ENCODE results near the gene VAV3. TPM values are rescaled to one million over a fixed set of nuclear protein-coding genes. Genes with fewer than 3 reads are reported as not detected.

The VAV3 gene
- total and polyA plus RNA-seq, 2 of the 8 experiments (the other 6 are each of a cell fraction or from before 2014, with no cell fraction given) = 2.9 to 7.9 TPM

DNA sequence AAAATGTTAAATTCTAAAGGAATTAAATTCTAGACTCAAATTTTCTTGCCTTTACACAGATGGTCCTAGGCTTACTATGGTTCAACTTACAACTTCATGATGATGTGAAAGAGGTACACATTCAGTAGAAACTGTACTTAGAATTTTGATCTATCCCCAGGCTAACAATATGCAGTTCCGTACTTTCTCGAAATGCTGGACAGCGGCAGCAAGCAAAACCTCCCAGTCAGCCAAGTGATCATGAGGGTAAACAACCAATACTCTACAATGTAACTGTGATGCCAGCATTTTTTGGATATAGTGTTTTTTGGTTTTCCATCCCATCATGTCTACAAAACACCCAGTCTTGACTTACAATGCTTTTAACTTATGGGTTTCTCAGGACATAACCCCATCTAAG lies 25.7 kb downstream of the VAV3 start:
- no peak overlapping the region for H2BK120ac ChIP-seq (replicated peaks; ENCODE audit: low read depth, low read length)
- no peak overlapping the region for H3K18ac ChIP-seq (ENCODE audit: extremely low read depth, low read length)
- DNase-seq (ENCODE audit: low read depth in 1 of 2, low spot score in 2 of 2) = no peak
- WGBS, 2 experiments (ENCODE audit: extremely low coverage in 1 of 2, insufficient coverage in 1 of 2, insufficient read length in 1 of 2, insufficient replicate concordance in 2 of 2, low coverage in 1 of 2, low lambda C conversion rate in 2 of 2, missing lambda C conversion rate in 1 of 2) = 87% methylated on average over 3 of the region's 3 CpGs; no CpG with 5 or more reads in 1 of the 2 experiments
- no peak overlapping the region for H3K9ac ChIP-seq (replicated peaks in 1 of 4; ENCODE audit: extremely low read depth in 1 of 4, low read depth in 3 of 4, low read length in 3 of 4)
- H3K14ac ChIP-seq (ENCODE audit: insufficient read length) = no peak overlapping the region
- H2AFZ ChIP-seq (ENCODE audit: low read length) = no peak overlapping the region
- no peak for FAIRE-seq
- POLR2A ChIA-PET (ENCODE audit: partially characterized antibody) = no interaction called here
- H3K56ac ChIP-seq (replicated peaks; ENCODE audit: insufficient read length, low read depth, low read length) = no peak overlapping the region
- CTCF ChIA-PET (ENCODE audit: partially characterized antibody) = no interaction called here
- H2BK5ac ChIP-seq (ENCODE audit: low read depth, low read length) = no peak overlapping the region
- no peak overlapping the region for H2BK12ac ChIP-seq (ENCODE audit: low read depth, low read length)
- no peaks in the 10 kb centered on the region for H3K23me2 ChIP-seq (ENCODE audit: low read depth, low read length)
- peaks cover 2 to 14% (median 8%) of the 10 kb centered on the region in 4 experiments; a peak in 6 of 7 replicates for H3K4me1 ChIP-seq (replicated peaks in 1 of 4; ENCODE audit: control insufficient read depth in 3 of 4, insufficient read depth in 4 of 4, low read length in 3 of 4)
- no peak overlapping the region for H3K4me3 ChIP-seq (ENCODE audit: extremely low read depth in 1 of 4, insufficient read depth in 2 of 4, low read depth in 3 of 4, low read length in 4 of 4)
- H4K5ac ChIP-seq (ENCODE audit: insufficient read length, low read depth, low read length) = no peak overlapping the region
- no peaks in the 10 kb centered on the region for H3K9me3 ChIP-seq (ENCODE audit: insufficient read depth in 2 of 2, low read depth in 1 of 2, low read length in 1 of 2)
- no peak overlapping the region for H2BK15ac ChIP-seq (ENCODE audit: low read length)
- no peaks in the 10 kb centered on the region for H3K79me1 ChIP-seq (ENCODE audit: low read depth, low read length)
- H3K79me2 ChIP-seq (ENCODE audit: control insufficient read depth in 1 of 2, insufficient read depth in 2 of 2, low read length in 2 of 2) = no peaks in the 10 kb centered on the region; a peak in 1 of 4 replicates
- TF ChIP-seq BACH1 (IDR thresholded peaks at IDR 0.05; ENCODE audit: low read length) (no peak), HDAC6 (IDR thresholded peaks at IDR 0.05; ENCODE audit: low read depth, low read length) (no peak), CTBP2 (IDR thresholded peaks at IDR 0.05; ENCODE audit: borderline replicate concordance, insufficient read depth, insufficient read length, low read length) (no peak), JUND (IDR thresholded peaks at IDR 0.05; ENCODE audit: low read length) (no peak), TEAD4 (IDR thresholded peaks at IDR 0.05; ENCODE audit: low read depth, low read length) (no peak)
- no peak overlapping the region for H3K23ac ChIP-seq (ENCODE audit: insufficient read length)
- H4K91ac ChIP-seq (replicated peaks; ENCODE audit: insufficient read length, low read length) = no peak overlapping the region
- H3K27me3 ChIP-seq (replicated peaks in 1 of 4; ENCODE audit: control insufficient read depth in 3 of 4, extremely low read depth in 1 of 4, insufficient read depth in 3 of 4, low read length in 3 of 4) = no peaks in the 10 kb centered on the region
- H3K4ac ChIP-seq (replicated peaks; ENCODE audit: insufficient read length, low read depth, low read length) = no peak overlapping the region
- no peak overlapping the region for H2AK5ac ChIP-seq (ENCODE audit: low read depth, low read length)
- H4K8ac ChIP-seq (ENCODE audit: extremely low read depth, insufficient read depth, low read length) = no peak overlapping the region
- H3K36me3 ChIP-seq (ENCODE audit: control insufficient read depth in 2 of 4, insufficient read depth in 4 of 4, low read length in 3 of 4) = no peaks in the 10 kb centered on the region
- no peaks in the 10 kb centered on the region for H4K20me1 ChIP-seq (replicated peaks in 1 of 2; ENCODE audit: control insufficient read depth in 1 of 2, insufficient read depth in 2 of 2, low read length in 2 of 2)
- no peak overlapping the region for H2BK20ac ChIP-seq (ENCODE audit: low read length)
- no peak overlapping the region for H3K27ac ChIP-seq (ENCODE audit: low read depth, low read length)
- no peak overlapping the region for H3K4me2 ChIP-seq (ENCODE audit: insufficient read depth in 1 of 2, low read depth in 2 of 2, low read length in 2 of 2)
